Bone marrow (tissue), 2 donors: ENCODE measurements around the gene GALNT10.
A peak's percentile ranks its signal among the peaks of the same experiment; 100 is the strongest.

Source experiments
- DNase-seq, 2 donors: peaks; one replicate each; lab custom pipeline; 2025; lab: John Stamatoyannopoulos, UW

Gene GALNT10

GRCh38 chr5:154405078-154405792 lies 214.7 kb downstream of the GALNT10 start:
- peak; percentile 34 to 50 for DNase-seq

GRCh38 chr5:154406231-154406630 lies 215.7 kb downstream of the GALNT10 start:
- no peak for DNase-seq

GRCh38 chr5:154406826-154407225 lies 216.3 kb downstream of the GALNT10 start:
- no peak for DNase-seq

- no peak for DNase-seq
These were observed 218.3 kb downstream of the GALNT10 start for GRCh38 chr5:154408811-154409210.

- DNase-seq: no peak
These were observed 218.8 kb downstream of the GALNT10 start for GRCh38 chr5:154409230-154409840.

GRCh38 chr5:154410008-154410407 lies 219.5 kb downstream of the GALNT10 start:
- DNase-seq: no peak

GRCh38 chr5:154410786-154411185 lies 220.3 kb downstream of the GALNT10 start:
- no peak for DNase-seq

- DNase-seq: no peak
These were observed 220.8 kb downstream of the GALNT10 start for GRCh38 chr5:154411338-154411737.

- no peak for DNase-seq
These were observed 221.8 kb downstream of the GALNT10 start for GRCh38 chr5:154412316-154412715.

- no peak for DNase-seq
These were observed 222.4 kb downstream of the GALNT10 start for GRCh38 chr5:154412925-154413324.

GRCh38 chr5:154415114-154415513 lies 224.6 kb downstream of the GALNT10 start:
- no peak for DNase-seq

- DNase-seq: no peak
These were observed 227.8 kb downstream of the GALNT10 start for GRCh38 chr5:154418344-154418820.

GRCh38 chr5:154419236-154419635 lies 228.7 kb downstream of the GALNT10 start:
- no peak for DNase-seq

GRCh38 chr5:154421868-154422267 lies 231.3 kb downstream of the GALNT10 start:
- peak in 1 of 2 donors; percentile 2 for DNase-seq

- DNase-seq: no peak
These were observed 231.8 kb downstream of the GALNT10 start for GRCh38 chr5:154422298-154422697.

- DNase-seq: no peak
These were observed 237.7 kb downstream of the GALNT10 start for GRCh38 chr5:154428208-154428607.

GRCh38 chr5:154429341-154429740 lies 238.8 kb downstream of the GALNT10 start:
- DNase-seq: no peak

- DNase-seq: no peak
These were observed 239.9 kb downstream of the GALNT10 start for GRCh38 chr5:154430466-154430865.

- DNase-seq: no peak
These were observed 240.6 kb downstream of the GALNT10 start for GRCh38 chr5:154430961-154431630.

- DNase-seq: no peak
These were observed 244.7 kb downstream of the GALNT10 start for GRCh38 chr5:154435226-154435625.

GRCh38 chr5:154437281-154437965 lies 246.9 kb downstream of the GALNT10 start:
- no peak for DNase-seq

- no peak for DNase-seq
These were observed 250.0 kb downstream of the GALNT10 start for GRCh38 chr5:154440540-154440939.
